GM23338 (cell line): ENCODE data around the gene NIPBL. TPM values are rescaled to one million over a fixed set of nuclear protein-coding genes. Genes with fewer than 3 reads are reported as not detected.

Experiments
- ATAC-seq: fragments of 200-7000 bp; cut with Tn5 transposase; 3 replicates; pipeline ENCODE4 v1.9.1; 2020
- DNase-seq: peaks from one replicate; pipeline ENCODE4 v3.0.0-alpha.2; 2015; ENCODE audit warnings: low spot score
- H2AFZ ChIP-seq: fragments of 200-600 bp; sonication (generic); 2 replicates; pipeline ENCODE4 v1.8.0; 2016; ENCODE audit warnings: antibody characterized with exemption, mild to moderate bottlenecking, moderate library complexity
- H3F3A ChIP-seq: fragments of 200-600 bp; sonication (generic); replicated peaks from 2 replicates; pipeline ENCODE4 v1.8.0; 2017; ENCODE audit warnings: antibody characterized with exemption, mixed run types, low read depth
- H3K27ac ChIP-seq: fragments of 200-600 bp; sonication (generic); 2 replicates; pipeline ENCODE4 v1.6.1; 2016; ENCODE audit warnings: low read depth
- H3K27me3 ChIP-seq: fragments of 200-600 bp; sonication (generic); 2 replicates; pipeline ENCODE4 v1.8.0; 2016; ENCODE audit warnings: mild to moderate bottlenecking, mixed run types, moderate library complexity; ENCODE audit not compliant: insufficient read depth
- H3K36me3 ChIP-seq: fragments of 200-600 bp; sonication (generic); 2 replicates; pipeline ENCODE4 v1.8.0; 2016; ENCODE audit warnings: mild to moderate bottlenecking; ENCODE audit not compliant: insufficient read depth
- H3K4me1 ChIP-seq: fragments of 200-600 bp; sonication (generic); 2 replicates; pipeline ENCODE4 v1.8.0; 2016; ENCODE audit warnings: mild to moderate bottlenecking, moderate library complexity; ENCODE audit not compliant: insufficient read depth
- H3K4me2 ChIP-seq: fragments of 200-600 bp; sonication (generic); 2 replicates; pipeline ENCODE4 v1.7.1; 2017; ENCODE audit warnings: mixed run types
- H3K4me3 ChIP-seq: fragments of 200-600 bp; sonication (generic); 2 replicates; pipeline ENCODE4 v1.6.1; 2016; ENCODE audit warnings: mixed run types
- H3K79me2 ChIP-seq: fragments of 200-600 bp; sonication (generic); replicated peaks from 2 replicates; pipeline ENCODE4 v1.8.0; 2017; ENCODE audit warnings: mild to moderate bottlenecking; ENCODE audit not compliant: insufficient read depth
- H3K9me2 ChIP-seq: fragments of 200-600 bp; sonication (generic); 2 replicates; pipeline ENCODE4 v1.8.0; 2017; ENCODE audit not compliant: insufficient read depth
- H4K20me1 ChIP-seq: fragments of 200-600 bp; sonication (generic); replicated peaks from 2 replicates; pipeline ENCODE4 v1.8.0; 2017; ENCODE audit warnings: mild to moderate bottlenecking; ENCODE audit not compliant: insufficient read depth
- H3K27ac Mint-ChIP-seq: 2 replicates; pipeline ENCODE4 v1.8.0; 2020; ENCODE audit warnings: inconsistent platforms, mild to moderate bottlenecking, moderate library complexity, mixed read lengths
- H3K27me3 Mint-ChIP-seq: 3 replicates; pipeline ENCODE4 v1.8.0; 2022; ENCODE audit warnings: low read depth, mild to moderate bottlenecking, moderate library complexity, mixed read lengths, inconsistent platforms; ENCODE audit not compliant: insufficient read depth, poor library complexity
- H3K36me3 Mint-ChIP-seq: 3 replicates; pipeline ENCODE4 v1.8.0; 2021; ENCODE audit warnings: low read depth, mild to moderate bottlenecking, inconsistent platforms, moderate library complexity, mixed read lengths
- H3K4me1 Mint-ChIP-seq: 3 replicates; pipeline ENCODE4 v1.8.0; 2020; ENCODE audit warnings: mild to moderate bottlenecking, inconsistent platforms, mixed read lengths
- H3K4me3 Mint-ChIP-seq: 3 replicates; pipeline ENCODE4 v1.8.0; 2021; ENCODE audit warnings: moderate library complexity, mild to moderate bottlenecking, inconsistent platforms, mixed read lengths
- H3K9me3 Mint-ChIP-seq: 3 replicates; pipeline ENCODE4 v1.8.0; 2020; ENCODE audit warnings: moderate library complexity, mild to moderate bottlenecking, inconsistent platforms, mixed read lengths
- EZH2 ChIP-seq: fragments of 200-600 bp; sonication (generic); IDR thresholded peaks from one replicate; pipeline ENCODE4 v1.8.0; 2017; ENCODE audit warnings: antibody characterized with exemption, mild to moderate bottlenecking, low read depth; ENCODE audit not compliant: unreplicated experiment
- EZH2phosphoT487 ChIP-seq: fragments of 200-600 bp; sonication (generic); IDR thresholded peaks from one replicate; pipeline ENCODE4 v1.8.1; 2018; ENCODE audit warnings: antibody characterized with exemption; ENCODE audit not compliant: unreplicated experiment
- NANOG ChIP-seq: IDR thresholded peaks from 2 replicates; pipeline ENCODE4 v1.6.1; 2016; ENCODE audit warnings: antibody characterized with exemption, borderline replicate concordance
- REST ChIP-seq: IDR thresholded peaks from one replicate; pipeline ENCODE4 v1.6.1; 2018; ENCODE audit warnings: antibody characterized with exemption; ENCODE audit not compliant: unreplicated experiment
- ZNF462 ChIP-seq: fragments of 250-450 bp; sonication (Bioruptor Pico); IDR thresholded peaks from 2 replicates; pipeline ENCODE4 v1.5.0; 2020; ENCODE audit warnings: mild to moderate bottlenecking, moderate library complexity
- polyA plus RNA-seq: library from polyadenylated mRNA; unstranded; fragments of >200 nt; fragmentation: Nextera tagmentation; extraction: Ambion mirVana; gene quantifications from 2 replicates; pipeline ENCODE4 v1.2.1, GENCODE V29; 2016
- total RNA-seq: library from RNA; depleted of rRNA; stranded (reverse); fragments of >200 nt; shearing (Covaris generic); gene quantifications from 2 replicates; pipeline ENCODE4 v1.2.3, GENCODE V29; 2014
- TF ChIP-seq, protein P1 (sequence below), 2 experiments: fragments of 200-600 bp in 1 of 2; sonication (generic) in 1 of 2; conservative IDR thresholded peaks; 2 replicates each; pipeline versions ENCODE4 v1.5.1 to v1.6.1; 2016 to 2017; ENCODE audit warnings: antibody characterized with exemption in 2 of 2, low read depth in 2 of 2, mild to moderate bottlenecking in 2 of 2, moderate library complexity in 1 of 2

NIPBL gene
- total and polyA plus RNA-seq, 2 experiments from 2014 or later: 44.2 to 51.4 TPM

DNA sequence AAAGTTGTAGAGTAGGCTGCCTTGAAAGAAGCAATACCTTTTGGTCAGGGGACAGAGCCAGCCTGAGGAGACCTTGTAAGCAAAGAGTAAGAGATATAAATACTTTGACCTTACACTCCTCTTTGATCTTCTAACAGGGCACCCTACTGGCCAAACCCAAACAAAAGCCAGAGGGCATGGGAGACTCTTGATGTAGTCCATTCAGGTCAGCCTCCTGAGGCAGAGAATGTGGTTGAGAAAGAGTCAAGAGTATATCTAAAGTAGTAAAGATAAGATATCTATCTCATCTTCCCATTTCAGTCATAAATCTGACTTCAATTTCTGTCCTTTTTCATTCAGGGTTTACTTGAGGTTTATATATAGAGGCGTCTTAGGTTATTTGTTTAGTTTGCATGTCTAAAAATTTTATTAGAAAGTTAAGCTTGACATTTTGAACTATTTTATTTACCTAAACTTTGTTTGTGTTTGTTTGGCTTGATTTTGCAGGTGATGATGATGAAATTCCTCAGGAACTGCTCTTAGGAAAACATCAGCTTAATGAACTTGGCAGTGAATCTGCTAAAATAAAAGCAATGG, 125.7 kb downstream of the NIPBL start:
- Mint-ChIP-seq H3K4me3 (no peak overlapping the region), H3K9me3 (no peaks in the 10 kb centered on the region), H3K4me1 (no peaks in the 10 kb centered on the region), H3K27me3 (peaks cover 2% of the 10 kb centered on the region), H3K36me3 (peaks cover 14% of the 10 kb centered on the region; the same call in 2 of the 3 replicates), H3K27ac (no peak overlapping the region)
- no peaks in the 10 kb centered on the region for H3K4me1 ChIP-seq
- H3K36me3 ChIP-seq: no peaks in the 10 kb centered on the region; the same call in 1 of the 2 replicates
- H3K79me2 ChIP-seq: no peaks in the 10 kb centered on the region
- H3K4me3 ChIP-seq: no peak overlapping the region
- TF ChIP-seq, protein P1, sequence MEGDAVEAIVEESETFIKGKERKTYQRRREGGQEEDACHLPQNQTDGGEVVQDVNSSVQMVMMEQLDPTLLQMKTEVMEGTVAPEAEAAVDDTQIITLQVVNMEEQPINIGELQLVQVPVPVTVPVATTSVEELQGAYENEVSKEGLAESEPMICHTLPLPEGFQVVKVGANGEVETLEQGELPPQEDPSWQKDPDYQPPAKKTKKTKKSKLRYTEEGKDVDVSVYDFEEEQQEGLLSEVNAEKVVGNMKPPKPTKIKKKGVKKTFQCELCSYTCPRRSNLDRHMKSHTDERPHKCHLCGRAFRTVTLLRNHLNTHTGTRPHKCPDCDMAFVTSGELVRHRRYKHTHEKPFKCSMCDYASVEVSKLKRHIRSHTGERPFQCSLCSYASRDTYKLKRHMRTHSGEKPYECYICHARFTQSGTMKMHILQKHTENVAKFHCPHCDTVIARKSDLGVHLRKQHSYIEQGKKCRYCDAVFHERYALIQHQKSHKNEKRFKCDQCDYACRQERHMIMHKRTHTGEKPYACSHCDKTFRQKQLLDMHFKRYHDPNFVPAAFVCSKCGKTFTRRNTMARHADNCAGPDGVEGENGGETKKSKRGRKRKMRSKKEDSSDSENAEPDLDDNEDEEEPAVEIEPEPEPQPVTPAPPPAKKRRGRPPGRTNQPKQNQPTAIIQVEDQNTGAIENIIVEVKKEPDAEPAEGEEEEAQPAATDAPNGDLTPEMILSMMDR (conservative IDR thresholded peaks at IDR 0.05; ENCODE audit: low read depth in 2 of 2): no peak
- no peaks in the 10 kb centered on the region for H3F3A ChIP-seq
- H2AFZ ChIP-seq: no peak overlapping the region
- ATAC-seq: peak; percentile 44; the same call in 1 of the 3 replicates
- H3K27ac ChIP-seq: no peak overlapping the region
- no peak overlapping the region for H3K4me2 ChIP-seq
- no peaks in the 10 kb centered on the region for H4K20me1 ChIP-seq
- H3K27me3 ChIP-seq: no peaks in the 10 kb centered on the region
- DNase-seq: peak; percentile 15
- no peaks in the 10 kb centered on the region for H3K9me2 ChIP-seq

DNA sequence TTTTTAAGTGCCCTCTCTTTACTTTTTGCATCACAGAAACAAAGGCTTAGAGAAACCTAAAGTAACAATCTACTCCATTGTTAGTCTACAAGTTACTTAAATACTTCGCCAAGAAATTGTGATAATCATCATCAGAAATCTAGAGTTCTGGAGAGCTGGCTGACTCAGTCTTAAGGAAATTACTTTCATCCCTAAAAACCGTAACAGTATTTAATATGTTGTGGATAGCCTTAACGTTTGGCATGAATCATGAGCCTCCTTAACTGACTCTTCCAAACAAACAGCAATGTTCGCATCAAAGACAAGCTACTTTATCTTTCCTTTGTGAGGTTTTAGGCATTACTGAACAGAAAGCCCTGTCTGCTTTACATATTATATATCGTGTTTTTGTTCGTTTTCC, 128.7 kb downstream of the NIPBL start:
- Histone ChIP-seq H3K27ac (no peak overlapping the region; the same call in 1 of the 2 replicates), H4K20me1 (no peaks in the 10 kb centered on the region), H3K4me1 (no peaks in the 10 kb centered on the region), H3K4me3 (no peak overlapping the region), H3K36me3 (peaks cover 15% of the 10 kb centered on the region), H3F3A (no peaks in the 10 kb centered on the region), H3K4me2 (no peak overlapping the region), H3K9me2 (no peaks in the 10 kb centered on the region), H2AFZ (no peak overlapping the region), H3K79me2 (no peaks in the 10 kb centered on the region), H3K27me3 (no peaks in the 10 kb centered on the region)
- no peaks in the 10 kb centered on the region for H3K9me3 Mint-ChIP-seq
- TF ChIP-seq NANOG (no peak), EZH2 (no peak), EZH2phosphoT487 (no peak), REST (no peak), ZNF462 (CRISPR knock-in tag) (no peak)
- no peak overlapping the region for H3K4me3 Mint-ChIP-seq
- peaks cover 30% of the 10 kb centered on the region for H3K36me3 Mint-ChIP-seq
- no peak for DNase-seq
- no peaks in the 10 kb centered on the region for H3K4me1 Mint-ChIP-seq
- no peaks in the 10 kb centered on the region for H3K27me3 Mint-ChIP-seq
- no peak for ATAC-seq
- no peak overlapping the region for H3K27ac Mint-ChIP-seq
